Stomach (tissue), 4 donors: ENCODE data around the gene PLTP.

ENCODE experiments used
- CTCF ChIP-seq, 7 experiments: fragments of 450-650 bp in 4 of 7; fragments of 200-600 bp in 3 of 7; sonication (generic) in 3 of 7; IDR thresholded peaks; one replicate each; pipeline ENCODE4 v1.5.1; 2016 to 2019; ENCODE audit warnings: antibody characterized with exemption in 7 of 7, control low read depth in 2 of 7, mild to moderate bottlenecking in 1 of 7
- POLR2A ChIP-seq, 4 donors: fragments of 450-650 bp; IDR thresholded peaks; one replicate each; pipeline ENCODE4 v1.6.1; 2016; ENCODE audit warnings: antibody characterized with exemption in 4 of 4, control low read depth in 2 of 4, mild to moderate bottlenecking in 1 of 4, moderate library complexity in 1 of 4

- TF ChIP-seq CTCF (IDR thresholded peaks at IDR 0.05), result no peak
- no peak for TF ChIP-seq POLR2A (IDR thresholded peaks at IDR 0.05)
Observed at GRCh38 chr20:45886590-45887345, 25.2 kb downstream of the PLTP start.
